Left forelimb (tissue), 1 donor: ENCODE results near the gene PHYHD1.
A peak's percentile ranks its signal among the peaks of the same experiment; 100 is the strongest.

Experiments
- DNase-seq: peaks from one replicate; pipeline ENCODE4 v3.0.0-alpha.2; 2018; ENCODE audit warnings: low spot score

PHYHD1 gene

GRCh38 chr9:128969491-128969890 lies 48.7 kb downstream of the PHYHD1 start:
- no peak for DNase-seq

- no peak for DNase-seq
Observed at GRCh38 chr9:128972956-128973355, 52.2 kb downstream of the PHYHD1 start.

GRCh38 chr9:128979111-128979510 lies 58.3 kb downstream of the PHYHD1 start:
- DNase-seq = no peak

- DNase-seq = no peak
Observed at GRCh38 chr9:128983536-128983935, 62.8 kb downstream of the PHYHD1 start.

GRCh38 chr9:128986671-128987070 lies 65.9 kb downstream of the PHYHD1 start:
- DNase-seq = no peak

GRCh38 chr9:128987805-128988204 lies 67.0 kb downstream of the PHYHD1 start:
- DNase-seq = peak; percentile 80
